ENCODE measurements around the gene MUC2.

DNA sequence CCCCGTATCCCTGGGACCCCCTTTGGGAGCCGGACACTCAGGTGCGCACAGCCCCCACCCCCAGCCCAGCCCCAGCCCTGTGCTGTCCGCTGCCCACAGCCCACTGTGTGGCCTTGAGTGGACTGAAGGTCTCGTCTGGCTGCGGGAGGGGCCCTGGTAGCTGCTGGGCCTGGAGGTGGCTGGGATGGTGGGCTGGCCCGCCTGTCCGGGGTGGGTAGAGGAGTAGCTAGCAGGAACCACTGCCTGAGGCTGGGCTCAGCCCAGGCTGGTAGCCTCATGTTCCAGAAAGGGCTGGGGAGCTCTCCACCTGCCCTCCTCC, 33.6 kb upstream of the MUC2 start:
- TF ChIP-seq POLR2AphosphoS5 (IDR thresholded peaks at IDR 0.05) = no peak
- no peak for TF ChIP-seq EP300 (IDR thresholded peaks at IDR 0.05)

Data from sigmoid colon (tissue), 4 donors.